Fibroblast of skin of left biceps (primary cell): ENCODE measurements around the gene MTM1.

Experiments used
- DNase-seq, 2 experiments: peaks; one replicate each; pipeline ENCODE4 v3.0.0-alpha.2; 2013; ENCODE audit warnings: low read depth in 2 of 2

The MTM1 gene

GRCh38 chrX:150548684-150549083, 19.7 kb upstream of the MTM1 start:
- DNase-seq = no peak

- DNase-seq = no peak
Observed at GRCh38 chrX:150551963-150552362, 16.5 kb upstream of the MTM1 start.

- DNase-seq = no peak
Observed at GRCh38 chrX:150558424-150558823, 10.0 kb upstream of the MTM1 start.

- DNase-seq = no peak
Observed at GRCh38 chrX:150564838-150565237, 3.6 kb upstream of the MTM1 start.

GRCh38 chrX:150565551-150565950, 2.9 kb upstream of the MTM1 start:
- DNase-seq = no peak

GRCh38 chrX:150566734-150567182, 1.7 kb upstream of the MTM1 start:
- no peak for DNase-seq

GRCh38 chrX:150567645-150568319, 639 bp upstream of the MTM1 start:
- no peak for DNase-seq

GRCh38 chrX:150569155-150569477, 695 bp downstream of the MTM1 start:
- DNase-seq = no peak

GRCh38 chrX:150570512-150570911, 2.1 kb downstream of the MTM1 start:
- no peak for DNase-seq

- no peak for DNase-seq
Observed at GRCh38 chrX:150572206-150572605, 3.8 kb downstream of the MTM1 start.

- no peak for DNase-seq
Observed at GRCh38 chrX:150573106-150573505, 4.7 kb downstream of the MTM1 start.

GRCh38 chrX:150573702-150574101, 5.3 kb downstream of the MTM1 start:
- no peak for DNase-seq

GRCh38 chrX:150574559-150575418, 6.4 kb downstream of the MTM1 start:
- DNase-seq = no peak

GRCh38 chrX:150575419-150575814, 7.0 kb downstream of the MTM1 start:
- DNase-seq = no peak

GRCh38 chrX:150577174-150577573, 8.8 kb downstream of the MTM1 start:
- DNase-seq = no peak

- DNase-seq = peak; percentile 43 to 47
Observed at GRCh38 chrX:150581093-150581775, 12.8 kb downstream of the MTM1 start.

GRCh38 chrX:150582338-150582948, 14.0 kb downstream of the MTM1 start:
- DNase-seq = no peak

GRCh38 chrX:150587585-150588503, 19.4 kb downstream of the MTM1 start:
- no peak for DNase-seq

- DNase-seq = no peak
Observed at GRCh38 chrX:150594584-150594983, 26.2 kb downstream of the MTM1 start.

GRCh38 chrX:150599226-150599625, 30.8 kb downstream of the MTM1 start:
- DNase-seq = no peak

GRCh38 chrX:150602296-150602695, 33.9 kb downstream of the MTM1 start:
- no peak for DNase-seq
